Fibroblast of pulmonary artery (primary cell): ENCODE results near the gene CYP2S1.

Experiments
- DNase-seq: peaks from one replicate; pipeline ENCODE4 v3.0.0-alpha.2; 2010; ENCODE audit warnings: low read depth
- H3K4me3 ChIP-seq: replicated peaks from 2 replicates; pipeline ENCODE4 v1.5.1; 2011; ENCODE audit warnings: low read depth, mild to moderate bottlenecking, control low read depth, low read length, moderate library complexity
- CTCF ChIP-seq: IDR thresholded peaks from 2 replicates; pipeline ENCODE4 v1.5.1; 2011; ENCODE audit warnings: mild to moderate bottlenecking, control low read depth, low read length, inconsistent platforms; ENCODE audit errors: missing control alignments

Gene CYP2S1

GRCh38 chr19:41217741-41218140, 24.7 kb downstream of the CYP2S1 start:
- no peak for TF ChIP-seq CTCF
- no peak overlapping the region for H3K4me3 ChIP-seq
- DNase-seq: no peak

- DNase-seq: no peak
- no peak for TF ChIP-seq CTCF
- H3K4me3 ChIP-seq: peak overlapping the region; percentile 70
Measured at GRCh38 chr19:41218249-41218614, 25.2 kb downstream of the CYP2S1 start.

GRCh38 chr19:41218615-41219507, 25.8 kb downstream of the CYP2S1 start, which contains the start of gene AXL:
Gene AXL, plus strand, starts transcription at chr19:41219223. Its CDS starts 170 bp downstream, at chr19:41219393.
- TF ChIP-seq CTCF: no peak
- peak within 1 kb of the TSS; percentile 70 for H3K4me3 ChIP-seq
- DNase-seq: peak; percentile 82

GRCh38 chr19:41219924-41220567, 27.0 kb downstream of the CYP2S1 start:
- peak; percentile 64 for DNase-seq
- peak overlapping the region; percentile 70 for H3K4me3 ChIP-seq
- TF ChIP-seq CTCF: no peak

GRCh38 chr19:41220811-41221210, 27.8 kb downstream of the CYP2S1 start:
- TF ChIP-seq CTCF: no peak
- peak overlapping the region; percentile 70 for H3K4me3 ChIP-seq
- no peak for DNase-seq

- TF ChIP-seq CTCF: no peak
- no peak overlapping the region for H3K4me3 ChIP-seq
Measured at GRCh38 chr19:41221514-41222205, 28.6 kb downstream of the CYP2S1 start.

More at GRCh38 chr19:41221514-41222205, 28.6 kb downstream of the CYP2S1 start:
- DNase-seq: no peak
